ENCODE data around the gene MYCN.
"Not testable (repeated sequence)": the region's sequence is repeated elsewhere in the genome, so short reads cannot be mapped to it uniquely, and the experiment has no call there.

Gene MYCN

GRCh38 chr2:15939854-15940660 lies at the start of gene MYCN:
Gene MYCN, plus strand, starts transcription at chr2:15940550. Its CDS starts 1,515 bp downstream, at chr2:15942065.
- DNase-seq: peak; percentile 95

- no peak for DNase-seq
Observed at GRCh38 chr2:15890936-15891905, 49.1 kb upstream of the MYCN start.

GRCh38 chr2:15892151-15892880 lies 48.0 kb upstream of the MYCN start:
- no peak for DNase-seq

GRCh38 chr2:15893085-15893484 lies 47.3 kb upstream of the MYCN start:
- DNase-seq: no peak

GRCh38 chr2:15893689-15894480 lies 46.5 kb upstream of the MYCN start:
- DNase-seq: no peak

GRCh38 chr2:15894481-15895144 lies 45.7 kb upstream of the MYCN start:
- DNase-seq: no peak

- no peak for DNase-seq
Observed at GRCh38 chr2:15895615-15896469, 44.5 kb upstream of the MYCN start.

GRCh38 chr2:15896859-15897258 lies 43.5 kb upstream of the MYCN start:
- DNase-seq: no peak

- DNase-seq: no peak
Observed at GRCh38 chr2:15897431-15898098, 42.8 kb upstream of the MYCN start.

GRCh38 chr2:15899327-15899612 lies 41.1 kb upstream of the MYCN start:
- no peak for DNase-seq

GRCh38 chr2:15899751-15900493 lies 40.4 kb upstream of the MYCN start:
- no peak for DNase-seq

- no peak for DNase-seq
Observed at GRCh38 chr2:15901095-15901807, 39.1 kb upstream of the MYCN start.

GRCh38 chr2:15901808-15902130 lies 38.6 kb upstream of the MYCN start:
- DNase-seq: no peak

- not testable (repeated sequence) for DNase-seq
Observed at GRCh38 chr2:15903910-15904309, 36.4 kb upstream of the MYCN start.

GRCh38 chr2:15905267-15905645 lies 35.1 kb upstream of the MYCN start:
- no peak for DNase-seq

GRCh38 chr2:15905986-15906491 lies 34.3 kb upstream of the MYCN start:
- DNase-seq: no peak

- DNase-seq: no peak
Observed at GRCh38 chr2:15906778-15907177, 33.6 kb upstream of the MYCN start.

- DNase-seq: no peak
Observed at GRCh38 chr2:15907461-15908324, 32.7 kb upstream of the MYCN start.

Measured in hematopoietic multipotent progenitor cell treated with erythropoietin and hydrocortisone succinate and interleukin-3 and kit ligand, for 4 days (in vitro differentiated cells).